ENCODE data around the gene CORO2A.

The CORO2A gene

GRCh38 chr9:98187926-98188325, 4.5 kb downstream of the CORO2A start:
- TF ChIP-seq ZBTB7A (IDR thresholded peaks at IDR 0.05; ENCODE audit: low read depth) (no peak), EGR1 (IDR thresholded peaks at IDR 0.05) (no peak), TAF1 (IDR thresholded peaks at IDR 0.05; ENCODE audit: low read depth) (no peak), NFIC (IDR thresholded peaks at IDR 0.05) (no peak), REST (IDR thresholded peaks at IDR 0.05; ENCODE audit: low read depth) (no peak), CREB1 (IDR thresholded peaks at IDR 0.05; ENCODE audit: low read depth) (no peak), EP300 (IDR thresholded peaks at IDR 0.05; ENCODE audit: borderline replicate concordance) (no peak), RAD21 (IDR thresholded peaks at IDR 0.05; ENCODE audit: low read depth) (no peak), YY1 (IDR thresholded peaks at IDR 0.05; ENCODE audit: low read depth) (no peak), TEAD4 (IDR thresholded peaks at IDR 0.05) (no peak), USF1 (IDR thresholded peaks at IDR 0.05) (no peak), FOXM1 (IDR thresholded peaks at IDR 0.05; ENCODE audit: borderline replicate concordance, low read depth) (no peak), TCF12 (IDR thresholded peaks at IDR 0.05; ENCODE audit: low read depth) (no peak), CEBPB (IDR thresholded peaks at IDR 0.05) (no peak), MAX (IDR thresholded peaks at IDR 0.05) (no peak)

- no peak for TF ChIP-seq USF1 (IDR thresholded peaks at IDR 0.05)
- no peak for TF ChIP-seq RAD21 (IDR thresholded peaks at IDR 0.05; ENCODE audit: low read depth)
- no peak for TF ChIP-seq TEAD4 (IDR thresholded peaks at IDR 0.05)
- TF ChIP-seq REST (IDR thresholded peaks at IDR 0.05; ENCODE audit: low read depth), result no peak
- TF ChIP-seq EGR1 (IDR thresholded peaks at IDR 0.05), result no peak
Observed at GRCh38 chr9:98186236-98186635, 6.2 kb downstream of the CORO2A start.

- TF ChIP-seq EGR1 (IDR thresholded peaks at IDR 0.05), result no peak
- no peak for TF ChIP-seq YY1 (IDR thresholded peaks at IDR 0.05; ENCODE audit: low read depth)
- TF ChIP-seq TAF1 (IDR thresholded peaks at IDR 0.05; ENCODE audit: low read depth), result no peak
- no peak for TF ChIP-seq CEBPB (IDR thresholded peaks at IDR 0.05)
- TF ChIP-seq TEAD4 (IDR thresholded peaks at IDR 0.05), result no peak
- TF ChIP-seq FOXM1 (IDR thresholded peaks at IDR 0.05; ENCODE audit: borderline replicate concordance, low read depth), result no peak
- TF ChIP-seq NFIC (IDR thresholded peaks at IDR 0.05), result no peak
- no peak for TF ChIP-seq ZBTB7A (IDR thresholded peaks at IDR 0.05; ENCODE audit: low read depth)
- no peak for TF ChIP-seq USF1 (IDR thresholded peaks at IDR 0.05)
- no peak for TF ChIP-seq RAD21 (IDR thresholded peaks at IDR 0.05; ENCODE audit: low read depth)
- TF ChIP-seq TCF12 (IDR thresholded peaks at IDR 0.05; ENCODE audit: low read depth), result no peak
Observed at GRCh38 chr9:98185611-98186171, 6.7 kb downstream of the CORO2A start.

GRCh38 chr9:98185021-98185567, 7.3 kb downstream of the CORO2A start:
- TF ChIP-seq TCF12 (IDR thresholded peaks at IDR 0.05; ENCODE audit: low read depth), result no peak
- no peak for TF ChIP-seq EP300 (IDR thresholded peaks at IDR 0.05; ENCODE audit: borderline replicate concordance)
- TF ChIP-seq REST (IDR thresholded peaks at IDR 0.05; ENCODE audit: low read depth), result no peak

- TF ChIP-seq CEBPB (IDR thresholded peaks at IDR 0.05) (no peak), EP300 (IDR thresholded peaks at IDR 0.05; ENCODE audit: borderline replicate concordance) (no peak), EGR1 (IDR thresholded peaks at IDR 0.05) (no peak), FOXM1 (IDR thresholded peaks at IDR 0.05; ENCODE audit: borderline replicate concordance, low read depth) (no peak), TAF1 (IDR thresholded peaks at IDR 0.05; ENCODE audit: low read depth) (no peak), NFIC (IDR thresholded peaks at IDR 0.05) (no peak), RAD21 (IDR thresholded peaks at IDR 0.05; ENCODE audit: low read depth) (no peak), REST (IDR thresholded peaks at IDR 0.05; ENCODE audit: low read depth) (no peak), MAX (IDR thresholded peaks at IDR 0.05) (no peak), CREB1 (IDR thresholded peaks at IDR 0.05; ENCODE audit: low read depth) (no peak), USF1 (IDR thresholded peaks at IDR 0.05) (no peak), YY1 (IDR thresholded peaks at IDR 0.05; ENCODE audit: low read depth) (no peak), TEAD4 (IDR thresholded peaks at IDR 0.05) (no peak), TCF12 (IDR thresholded peaks at IDR 0.05; ENCODE audit: low read depth) (no peak)
Observed at GRCh38 chr9:98184326-98184725, 8.1 kb downstream of the CORO2A start.

Measured in Ishikawa (cell line).